Colon (tissue), 2 donors: ENCODE results near the gene FCER1G.

ENCODE experiments used
- FAIRE-seq: peaks from 2 replicates; lab custom pipeline; 2012; peaks lifted over from hg19 to GRCh38; lab: Jason Lieb, UNC
- donor health status: control.
- donor health status: control.

The FCER1G gene

DNA sequence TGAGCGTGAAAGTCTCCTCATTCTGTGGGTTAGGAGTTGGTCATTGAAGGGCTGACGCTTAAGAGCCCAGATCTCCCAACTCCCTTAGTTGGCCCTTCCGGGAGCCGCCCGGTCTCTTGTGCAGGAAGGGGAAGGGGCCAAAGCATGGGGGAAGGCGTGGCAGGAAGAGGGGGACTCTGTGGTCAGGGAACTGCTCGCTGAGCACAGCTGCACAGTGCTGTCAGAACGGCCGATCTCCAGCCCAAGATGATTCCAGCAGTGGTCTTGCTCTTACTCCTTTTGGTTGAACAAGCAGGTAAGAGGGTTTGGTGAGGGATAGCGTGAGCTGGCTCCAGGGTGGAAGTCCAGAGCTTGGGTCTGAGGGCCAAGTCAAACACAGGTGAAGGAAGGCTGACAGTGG lies at the start of gene FCER1G:
FCER1G (plus strand) TSS at position 220 of the 400 bp plus-strand sequence; CDS start at position 247, 27 bp downstream.
- FAIRE-seq, result no peak

DNA sequence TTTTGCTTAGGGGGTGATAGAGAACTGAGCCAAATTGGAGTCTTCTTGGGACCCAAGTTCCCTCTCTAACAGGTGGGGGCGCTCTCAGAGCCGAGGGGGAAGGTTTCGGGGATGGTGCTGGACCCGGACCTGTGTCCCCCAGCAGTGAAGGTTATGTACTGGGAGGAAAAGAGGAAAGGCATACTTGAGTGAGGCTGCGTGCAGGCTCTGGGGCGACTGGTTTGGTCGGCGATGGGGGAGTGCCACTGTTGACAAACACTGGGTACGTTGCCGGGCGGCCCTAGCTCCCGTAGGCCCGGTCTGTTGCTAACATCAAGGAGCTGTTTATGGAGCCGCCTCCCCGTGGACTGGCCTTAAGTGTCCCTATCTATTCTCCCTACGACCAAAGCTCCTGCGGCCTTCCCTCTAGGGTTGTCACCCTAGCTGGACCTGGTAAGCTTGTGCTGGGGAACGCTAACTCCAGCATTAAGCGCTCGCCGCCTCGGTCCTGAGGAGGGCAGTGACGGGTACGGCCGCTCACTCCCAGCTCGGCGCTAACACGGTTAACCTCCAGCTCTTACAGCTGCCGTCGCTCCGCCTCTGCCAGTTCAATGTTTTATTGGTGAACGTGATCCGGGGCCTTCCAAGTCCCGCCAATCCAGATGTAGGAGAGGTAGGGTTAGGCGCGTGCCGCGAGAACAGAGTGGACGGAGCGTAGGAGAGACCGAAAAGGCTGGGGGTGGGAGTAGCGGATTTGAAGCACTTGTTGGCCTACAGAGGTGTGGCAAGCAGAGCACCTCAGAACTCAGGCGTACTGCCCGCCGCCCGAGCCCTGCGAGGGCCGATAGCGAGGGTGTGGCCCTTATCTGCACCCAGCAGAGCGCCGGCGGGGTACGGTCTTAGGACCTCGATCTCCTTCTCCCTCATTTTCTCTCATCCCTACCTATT lies 49.1 kb upstream of the FCER1G start, which contains the start of gene PPOX:
PPOX (plus strand) TSS at position 685 of the 927 bp plus-strand sequence. CDS start 422 bp downstream, outside the sequence.
- no peak for FAIRE-seq

DNA sequence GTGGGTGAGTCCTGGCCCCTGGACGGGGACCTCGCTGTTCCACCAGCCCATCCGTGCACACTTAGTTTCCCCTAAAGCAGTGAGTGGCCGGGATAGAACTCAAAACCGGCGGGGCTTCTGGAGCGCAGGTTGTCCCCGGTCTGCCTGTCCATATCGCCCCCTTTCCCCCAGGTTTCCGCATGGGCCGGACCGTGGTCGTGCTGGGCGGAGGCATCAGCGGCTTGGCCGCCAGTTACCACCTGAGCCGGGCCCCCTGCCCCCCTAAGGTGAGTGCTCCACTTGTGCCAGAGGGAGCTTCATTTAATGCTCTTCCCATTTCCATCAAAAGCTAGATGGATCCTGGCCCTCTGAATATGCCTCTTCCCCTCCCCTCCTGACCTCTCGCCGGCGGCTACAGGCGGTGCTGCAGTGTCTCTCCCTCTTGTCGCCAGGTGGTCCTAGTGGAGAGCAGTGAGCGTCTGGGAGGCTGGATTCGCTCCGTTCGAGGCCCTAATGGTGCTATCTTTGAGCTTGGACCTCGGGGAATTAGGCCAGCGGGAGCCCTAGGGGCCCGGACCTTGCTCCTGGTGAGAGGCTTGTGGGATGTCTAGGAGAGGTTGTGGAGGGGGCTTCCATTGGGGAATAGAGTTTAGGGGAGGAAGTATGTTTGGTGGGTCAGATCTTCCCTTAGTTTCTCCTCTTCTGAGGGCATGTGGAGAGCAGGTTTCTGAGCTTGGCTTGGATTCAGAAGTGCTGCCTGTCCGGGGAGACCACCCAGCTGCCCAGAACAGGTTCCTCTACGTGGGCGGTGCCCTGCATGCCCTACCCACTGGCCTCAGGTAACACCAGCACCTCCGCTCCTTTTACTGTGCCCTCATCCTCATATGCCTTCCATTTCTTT lies 48.2 kb upstream of the FCER1G start:
- FAIRE-seq, result no peak

DNA sequence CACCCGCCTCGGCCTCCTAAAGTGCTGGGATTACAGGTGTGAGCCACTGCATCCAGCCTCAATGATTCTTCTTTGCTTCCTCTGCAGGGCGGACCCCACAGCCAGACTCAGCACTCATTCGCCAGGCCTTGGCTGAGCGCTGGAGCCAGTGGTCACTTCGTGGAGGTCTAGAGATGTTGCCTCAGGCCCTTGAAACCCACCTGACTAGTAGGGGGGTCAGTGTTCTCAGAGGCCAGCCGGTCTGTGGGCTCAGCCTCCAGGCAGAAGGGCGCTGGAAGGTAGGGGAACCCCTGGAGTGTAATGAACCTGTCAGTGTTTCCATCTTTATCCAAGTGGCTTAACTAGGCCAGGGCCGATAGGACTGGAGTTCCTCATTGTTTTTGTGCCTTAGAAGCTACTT lies 46.2 kb upstream of the FCER1G start:
- FAIRE-seq, result no peak

DNA sequence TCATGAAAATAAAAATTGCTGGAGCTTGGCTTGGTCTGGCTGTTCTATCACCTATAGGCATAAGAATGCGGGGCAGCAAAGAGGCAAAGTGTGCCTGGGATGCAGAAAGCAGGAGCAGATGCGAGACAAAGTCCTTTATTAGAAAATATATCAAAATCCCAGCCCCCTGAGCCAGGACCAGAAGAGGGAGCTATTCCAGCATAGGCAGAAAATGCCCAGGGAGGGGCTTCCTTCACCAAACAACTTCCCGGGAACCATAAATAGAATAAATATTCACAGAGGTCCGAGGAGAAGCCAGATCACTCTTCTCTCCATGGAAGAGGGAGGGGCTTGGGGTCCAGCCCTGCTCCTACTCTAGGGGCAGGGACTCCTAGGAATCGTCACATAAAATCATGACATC lies 43.9 kb upstream of the FCER1G start:
- no peak for FAIRE-seq

DNA sequence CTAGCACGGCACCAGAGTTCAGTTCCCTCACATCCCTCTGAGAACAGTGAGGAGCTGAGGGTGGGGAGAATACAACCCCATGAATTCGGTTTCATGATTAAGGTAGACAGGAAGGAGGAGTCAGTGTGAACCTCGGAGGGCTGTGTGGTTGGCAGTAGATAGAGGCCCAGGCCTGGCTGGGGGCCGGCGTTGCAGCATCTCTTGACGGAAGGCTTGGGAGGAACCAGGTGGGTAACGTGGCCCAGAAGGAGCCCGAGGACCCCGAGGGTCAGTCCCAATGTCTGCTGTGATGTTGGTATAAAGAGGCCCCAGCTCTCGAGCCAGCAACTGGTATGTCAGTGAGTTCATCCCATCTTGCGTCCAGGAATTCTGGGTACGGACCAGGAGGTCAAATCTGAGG lies 43.4 kb upstream of the FCER1G start:
- no peak for FAIRE-seq

DNA sequence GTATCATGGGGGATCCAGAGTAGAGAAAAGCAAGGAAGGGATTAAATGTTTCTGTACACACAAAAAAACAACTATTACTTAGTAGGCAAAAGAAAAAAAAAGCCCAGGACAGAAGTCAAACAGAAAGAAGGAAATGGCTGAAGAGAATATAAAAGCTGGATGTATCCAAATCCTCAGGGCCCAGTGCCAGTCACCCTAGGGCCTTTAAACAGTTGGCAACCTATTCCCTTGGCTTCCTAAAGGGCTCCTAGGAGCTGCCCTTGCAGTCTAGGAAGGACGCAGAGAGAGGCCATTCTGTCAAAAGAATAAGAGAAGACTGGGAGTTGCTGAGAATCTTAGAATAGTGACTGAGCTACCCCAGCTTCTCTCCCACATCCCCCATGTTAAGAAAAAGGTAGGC lies 42.7 kb upstream of the FCER1G start:
- no peak for FAIRE-seq

DNA sequence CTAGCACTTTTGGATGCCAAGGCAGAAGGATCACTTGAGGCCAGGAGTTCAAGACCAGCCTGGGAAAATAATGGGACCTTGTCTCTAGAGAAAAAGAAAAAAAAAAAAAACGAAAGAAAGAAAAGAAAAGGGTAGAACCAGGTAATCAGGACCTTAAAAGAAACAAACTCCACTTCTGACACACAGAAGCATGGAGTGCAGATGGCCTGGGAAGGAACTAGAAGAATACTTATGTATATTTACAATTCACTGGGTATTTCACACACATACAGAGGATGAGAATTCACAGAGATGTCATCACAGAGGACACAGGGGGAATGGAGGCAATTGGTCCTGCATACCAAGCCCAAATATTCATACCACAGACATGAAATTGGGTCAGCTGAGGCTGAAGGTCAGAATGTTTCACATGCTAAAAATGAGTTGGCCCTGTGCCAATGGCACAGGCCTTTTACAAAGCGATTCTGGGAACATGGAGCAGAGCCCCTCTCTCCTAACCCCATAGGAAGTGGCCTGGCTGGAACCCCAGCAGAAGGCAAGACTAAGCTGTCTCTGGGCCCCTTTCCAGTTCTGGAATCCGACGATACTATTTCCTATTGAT lies 42.2 kb upstream of the FCER1G start:
- no peak for FAIRE-seq

DNA sequence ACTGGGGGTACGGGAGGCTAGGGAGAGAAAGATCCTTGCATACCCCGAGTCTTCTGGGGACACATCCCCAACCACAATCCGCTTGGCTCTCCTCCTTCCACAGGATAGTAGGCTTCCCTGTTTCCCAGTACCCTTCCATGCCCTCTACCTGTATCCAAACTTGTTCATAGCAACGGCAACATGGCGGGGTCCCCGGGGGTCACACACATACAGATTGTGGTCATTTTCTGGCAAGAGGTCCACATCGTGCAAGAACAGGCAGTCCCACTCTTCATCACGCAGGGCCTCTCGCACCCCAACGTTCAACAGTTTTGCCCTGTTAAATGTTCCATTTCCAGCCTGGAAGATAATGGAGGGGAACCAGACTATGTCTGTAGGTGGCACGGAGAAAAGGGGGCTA lies 41.4 kb upstream of the FCER1G start:
- no peak for FAIRE-seq

DNA sequence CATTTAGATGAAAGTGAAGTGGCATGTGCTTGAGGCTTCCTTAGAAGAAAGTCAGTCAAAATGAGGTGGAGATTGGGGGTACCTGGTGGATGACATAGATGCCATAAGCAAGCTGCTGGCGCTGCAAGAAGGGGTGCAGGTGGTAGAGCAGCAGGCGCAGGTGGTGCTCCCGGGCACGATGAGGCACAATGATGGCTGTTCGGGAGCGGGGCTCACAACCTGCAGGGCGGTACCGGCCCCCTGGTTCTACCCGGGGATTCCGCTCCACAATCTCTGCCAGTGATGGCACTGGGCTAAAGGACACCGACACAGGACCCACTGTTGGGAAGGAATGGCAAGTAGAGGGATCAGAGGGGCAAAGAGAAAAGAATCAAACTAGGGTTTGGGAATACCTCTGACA lies 40.2 kb upstream of the FCER1G start:
- FAIRE-seq, result no peak

DNA sequence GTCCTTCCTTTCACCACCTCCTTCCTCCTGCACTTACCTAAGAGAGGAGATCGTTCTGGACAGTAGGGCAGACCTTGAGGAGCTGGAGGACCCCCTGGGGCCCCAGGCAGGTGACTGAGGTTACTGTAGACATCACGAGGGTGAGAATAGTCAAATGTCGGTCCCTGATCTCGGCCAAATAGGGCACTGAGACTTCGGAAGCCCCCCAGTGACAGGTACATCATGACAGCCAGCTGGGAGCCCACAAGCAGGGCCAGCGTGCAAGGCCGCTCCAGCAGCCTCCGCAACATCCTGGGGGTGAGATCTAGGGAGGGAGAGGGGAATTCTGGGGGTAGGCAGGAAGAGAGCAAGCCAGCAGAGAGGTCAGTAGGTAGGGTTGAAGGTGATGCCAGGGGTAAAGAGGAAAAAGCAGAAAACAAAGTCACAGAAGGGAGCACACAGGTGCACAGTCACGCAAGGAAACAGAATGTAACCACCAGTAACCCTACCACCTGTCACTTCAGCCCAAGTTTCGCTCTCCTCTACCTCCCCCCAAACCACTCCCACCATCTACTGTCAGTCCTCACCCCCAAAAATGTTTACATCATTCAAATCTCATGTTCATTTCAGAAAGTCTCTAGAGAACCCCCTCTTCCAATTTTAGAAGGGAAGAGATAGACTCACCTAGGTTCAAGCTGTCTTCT lies 39.2 kb upstream of the FCER1G start:
- FAIRE-seq, result no peak

DNA sequence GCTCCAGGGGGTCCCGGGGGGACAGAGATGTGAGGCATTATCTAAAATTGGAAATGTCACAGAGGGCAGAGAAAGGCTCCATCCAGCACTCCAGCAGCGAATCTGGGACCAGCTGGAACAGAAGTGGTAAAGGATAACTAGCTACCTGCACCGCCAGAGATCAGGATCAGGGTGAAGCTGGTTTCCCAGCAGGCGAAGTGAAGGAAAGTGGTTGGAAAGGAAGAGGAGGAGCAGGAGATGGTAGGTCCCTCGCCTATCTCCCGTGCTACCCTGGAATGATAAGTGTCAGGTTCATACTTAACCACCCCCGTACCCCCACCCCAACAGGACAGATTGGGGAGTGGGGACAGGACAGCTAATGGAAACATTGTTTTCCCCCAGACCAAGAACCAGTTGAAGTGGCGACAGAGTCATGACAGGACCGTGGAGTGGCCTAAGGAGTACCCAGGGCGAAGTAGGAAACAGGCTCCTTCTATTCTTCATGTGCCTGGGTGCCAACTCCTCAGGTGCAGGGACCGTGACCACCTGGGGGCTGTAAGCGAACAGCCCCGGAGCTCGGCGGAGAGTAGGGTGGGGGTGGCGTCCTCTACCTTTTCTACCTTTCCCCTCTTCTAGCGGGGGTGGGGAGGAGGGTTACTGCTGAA lies 38.5 kb upstream of the FCER1G start:
- no peak for FAIRE-seq

DNA sequence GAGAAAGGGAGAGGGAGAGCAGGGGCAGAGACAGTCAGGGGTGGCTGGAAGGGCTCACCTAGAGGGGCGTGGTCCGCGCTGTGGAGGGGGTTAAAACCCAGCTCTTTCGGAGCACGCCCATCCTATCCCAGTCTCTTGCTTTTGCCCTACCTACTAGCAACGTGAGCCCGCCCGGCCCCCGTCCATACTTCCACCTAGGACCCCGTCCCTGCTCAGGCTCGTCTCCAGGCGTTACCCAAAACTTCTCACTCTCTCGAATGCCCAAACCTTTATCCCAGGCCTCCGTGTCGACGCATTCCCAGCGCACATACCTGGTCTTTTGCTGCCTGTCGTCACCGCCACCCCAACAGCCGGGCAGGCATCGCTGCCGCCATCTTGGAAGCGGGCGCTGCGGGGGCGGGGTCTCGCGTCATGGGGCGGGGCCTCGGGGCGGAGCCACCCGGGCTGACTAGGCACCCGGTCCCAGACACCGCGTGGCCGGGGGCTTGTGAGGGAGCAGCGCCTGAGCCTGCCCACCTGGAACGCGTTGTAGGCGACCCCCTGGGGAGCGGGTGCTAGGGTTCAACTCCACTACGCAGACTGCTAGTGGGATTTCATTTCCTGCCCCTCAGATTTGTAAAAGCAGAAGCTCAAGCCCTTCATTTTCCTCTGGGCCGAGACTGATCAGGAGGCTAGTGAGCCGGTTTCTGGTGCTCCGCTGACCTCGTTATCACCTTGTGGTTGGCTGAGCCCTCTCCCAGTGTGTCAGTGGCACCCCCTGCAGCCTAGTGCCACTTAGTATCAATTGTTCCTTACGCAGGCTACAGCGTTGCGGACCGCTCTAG lies 37.8 kb upstream of the FCER1G start, which contains the start of gene B4GALT3:
B4GALT3 (minus strand) TSS at position 396 of the 824 bp plus-strand sequence. CDS start 1,447 bp downstream, outside the sequence.
- no peak for FAIRE-seq

DNA sequence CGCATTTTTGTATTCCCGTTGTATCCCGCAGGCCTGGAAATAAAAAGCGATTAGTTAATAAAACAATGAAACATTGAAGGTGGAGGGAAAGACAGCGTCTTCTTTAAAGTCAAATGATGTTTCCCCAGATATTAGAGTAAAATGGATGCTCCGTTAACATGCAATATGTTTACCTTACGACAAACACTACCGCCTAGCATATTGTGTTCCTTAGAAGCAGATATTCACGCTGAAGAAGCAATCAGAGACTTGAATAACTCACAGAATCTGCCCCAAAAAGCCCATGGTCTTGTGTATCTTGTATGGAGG lies 37.2 kb upstream of the FCER1G start:
- FAIRE-seq, result no peak

DNA sequence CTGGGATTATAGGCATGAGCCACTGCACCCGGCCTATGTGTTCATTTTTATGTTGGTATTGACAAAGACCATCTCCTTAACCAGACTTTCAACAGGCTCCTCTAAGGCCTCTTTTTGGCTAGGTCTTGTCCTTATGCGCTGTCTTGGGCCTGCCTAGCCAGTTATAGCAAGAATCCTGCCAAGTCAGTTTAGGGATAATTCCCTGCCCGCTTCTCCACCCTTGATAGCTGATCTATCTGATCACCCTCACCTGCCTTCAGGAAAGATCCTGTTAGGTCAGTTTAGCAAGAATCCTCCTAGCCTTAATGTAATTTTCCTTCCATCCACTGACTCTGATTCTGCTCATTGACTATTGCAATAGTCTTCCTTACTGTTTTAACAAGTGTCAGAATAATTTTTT lies 35.4 kb upstream of the FCER1G start:
- FAIRE-seq, result no peak

DNA sequence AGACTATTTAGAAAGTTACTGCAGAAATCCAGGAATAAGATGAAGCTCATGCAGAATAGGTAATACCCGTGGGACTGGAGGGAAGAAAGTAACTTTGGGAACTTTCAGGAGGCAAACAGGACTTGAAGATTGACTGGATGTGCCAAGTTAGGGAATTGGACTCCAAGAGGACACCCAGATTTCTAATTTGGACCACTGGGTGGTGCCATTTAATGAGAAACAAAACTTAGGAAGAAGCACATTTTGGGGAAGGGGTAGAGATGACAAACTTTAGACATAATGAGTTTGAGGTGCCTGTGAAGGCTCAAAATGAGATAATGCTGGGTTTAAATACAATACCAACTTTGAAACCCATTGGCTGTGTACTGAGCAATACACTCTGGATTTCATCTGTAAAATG lies 34.5 kb upstream of the FCER1G start:
- FAIRE-seq, result no peak

DNA sequence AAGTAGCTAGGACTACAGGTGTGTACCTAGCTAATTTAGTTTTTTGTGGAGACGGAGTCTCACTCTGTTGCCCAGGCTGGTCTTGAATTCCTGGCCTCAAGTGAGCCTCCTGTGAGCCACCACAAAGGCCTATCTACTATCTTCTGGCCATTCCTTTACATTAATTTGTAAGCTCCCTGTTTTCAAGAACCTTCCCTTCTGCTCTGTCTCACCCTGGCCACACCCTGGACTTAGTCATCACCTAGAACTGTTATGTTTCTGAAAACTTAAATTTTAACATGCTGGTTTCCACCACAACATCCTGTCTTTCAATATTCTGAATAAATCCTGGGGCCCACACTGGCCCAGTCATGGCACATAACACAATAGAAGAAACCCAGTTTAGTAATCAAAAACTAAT lies 32.9 kb upstream of the FCER1G start:
- no peak for FAIRE-seq

DNA sequence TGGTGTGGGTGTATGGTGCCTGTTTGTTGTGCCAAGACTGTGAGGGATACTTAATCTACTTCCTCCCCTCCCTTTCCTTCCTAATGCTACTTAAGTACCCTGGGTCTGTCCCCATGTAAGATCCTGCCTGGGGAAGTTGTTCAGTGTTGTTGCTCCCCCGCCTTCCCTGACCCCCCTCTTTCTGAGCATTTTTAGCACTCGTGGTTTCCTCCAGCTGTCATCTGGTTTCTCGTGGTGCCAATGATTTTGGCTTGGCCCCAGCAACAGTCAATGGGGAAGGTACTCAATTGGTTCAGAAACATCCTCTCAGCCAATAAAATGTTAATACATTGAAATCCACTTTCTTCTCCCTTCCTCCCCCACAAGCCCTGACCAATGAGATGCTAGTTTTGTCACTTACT lies 29.8 kb upstream of the FCER1G start:
- FAIRE-seq, result no peak

DNA sequence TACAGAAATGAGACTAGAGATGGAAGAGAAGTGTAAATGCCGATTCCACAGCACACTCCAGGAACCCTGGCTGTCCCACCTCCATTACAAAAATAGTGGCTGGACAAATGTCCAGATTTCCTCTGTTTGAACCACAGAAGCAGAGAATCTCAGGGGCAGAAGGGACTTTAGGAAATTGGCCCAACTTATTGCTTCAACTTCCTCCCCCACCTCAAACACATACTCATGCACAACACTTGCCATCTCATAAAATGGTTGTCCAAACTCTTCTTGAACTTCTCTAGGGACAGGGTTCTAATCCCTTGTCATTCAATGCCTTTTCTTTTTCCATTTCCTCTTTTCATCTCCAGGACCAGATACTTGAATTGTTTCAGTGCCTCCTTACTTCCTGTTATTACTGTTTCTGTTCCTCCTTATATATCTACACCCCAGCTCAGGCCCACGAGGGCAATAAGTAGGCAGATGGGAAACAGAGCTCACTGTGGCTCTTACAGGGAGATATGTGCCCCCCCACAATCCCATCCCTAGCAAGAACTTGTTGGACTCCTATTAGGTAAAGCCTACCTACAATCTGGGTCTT lies 29.3 kb upstream of the FCER1G start:
- no peak for FAIRE-seq

DNA sequence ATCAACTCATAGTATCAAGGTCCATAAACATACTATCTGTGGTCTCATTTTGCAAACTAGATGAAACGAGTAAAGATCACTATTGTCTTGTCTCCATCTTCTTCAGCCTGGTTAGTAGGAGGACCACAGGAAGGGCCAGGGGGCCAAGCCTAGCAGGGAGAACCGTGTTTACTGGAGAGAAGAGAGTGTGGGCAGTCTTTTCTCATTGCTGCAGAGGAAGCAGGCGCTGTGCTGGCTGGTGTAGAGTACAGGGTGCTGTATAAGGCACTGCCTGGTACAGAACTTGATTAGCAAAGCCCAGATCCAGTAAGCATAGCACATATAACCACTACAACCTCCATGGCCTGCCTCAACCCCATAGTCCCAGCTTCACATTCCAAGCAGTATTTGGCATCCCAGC lies 27.8 kb upstream of the FCER1G start:
- no peak for FAIRE-seq
